Left ventricle myocardium inferior (tissue), 1 donor: ENCODE results near the gene SLC12A4. TPM values are rescaled to one million over a fixed set of nuclear protein-coding genes. Genes with fewer than 3 reads are reported as not detected.

Experiments
- DNase-seq: peaks from one replicate; pipeline ENCODE4 v3.0.0-alpha.2; 2020
- H3K27ac ChIP-seq: fragments of 200-600 bp; replicated peaks from 2 replicates; pipeline ENCODE4 v1.8.0; 2021
- H3K27me3 ChIP-seq: fragments of 200-600 bp; 2 replicates; pipeline ENCODE4 v1.8.0; 2021; ENCODE audit warnings: low read depth
- H3K36me3 ChIP-seq: fragments of 200-600 bp; 2 replicates; pipeline ENCODE4 v1.8.0; 2021
- H3K4me1 ChIP-seq: fragments of 200-600 bp; 2 replicates; pipeline ENCODE4 v1.8.0; 2021
- H3K4me3 ChIP-seq: fragments of 200-600 bp; 2 replicates; pipeline ENCODE4 v1.8.0; 2021; ENCODE audit warnings: mild to moderate bottlenecking, moderate library complexity
- H3K9me3 ChIP-seq: fragments of 200-600 bp; replicated peaks from 2 replicates; pipeline ENCODE4 v1.8.0; 2021
- CTCF ChIP-seq: fragments of 200-600 bp; IDR thresholded peaks from 2 replicates; pipeline ENCODE4 v1.8.0; 2021; ENCODE audit warnings: antibody characterized with exemption, mild to moderate bottlenecking, borderline replicate concordance
- intact Hi-C: fragments of 100-400 bp; cut with micrococcal nuclease; formaldehyde crosslinking; loops from one replicate; pipeline ENCODE4 v1.11.0; 2022
- total RNA-seq: library from RNA; stranded (reverse); fragmentation: NEBNext Ultra II Directional; extraction: Animal tissue kit (Norgen Biotek cat#: 25700); gene quantifications from one replicate; pipeline ENCODE4 v1.2.1, GENCODE V29; 2021
- donor health status: DM: no; HTN: yes; CAD: no; lungs with severe emphysema.

Gene SLC12A4
- total RNA-seq, 1 donor from 2014 or later = 79.2 TPM

- TF ChIP-seq CTCF = no peak
- H3K27me3 ChIP-seq = no peaks in the 10 kb centered on the region
- H3K36me3 ChIP-seq = no peaks in the 10 kb centered on the region
- intact Hi-C loops = no loop called here
- no peak overlapping the region for H3K27ac ChIP-seq
- no peak overlapping the region for H3K4me3 ChIP-seq
- peaks cover 37% of the 10 kb centered on the region for H3K4me1 ChIP-seq
- no peaks in the 10 kb centered on the region for H3K9me3 ChIP-seq
- DNase-seq = no peak
Observed at GRCh38 chr16:67989322-67990017, 21.0 kb upstream of the SLC12A4 start.

- intact Hi-C loops = no loop called here
- Histone ChIP-seq H3K27me3 (no peaks in the 10 kb centered on the region), H3K36me3 (no peaks in the 10 kb centered on the region), H3K4me3 (no peak overlapping the region), H3K4me1 (peaks cover 41% of the 10 kb centered on the region), H3K9me3 (no peaks in the 10 kb centered on the region), H3K27ac (no peak overlapping the region)
- DNase-seq = no peak
- TF ChIP-seq CTCF = no peak
Observed at GRCh38 chr16:67988675-67989074, 20.2 kb upstream of the SLC12A4 start.

- no peak for DNase-seq
Observed at GRCh38 chr16:67987460-67988160, 19.2 kb upstream of the SLC12A4 start.

GRCh38 chr16:67986949-67987348, 18.5 kb upstream of the SLC12A4 start:
- Histone ChIP-seq H3K27me3 (no peaks in the 10 kb centered on the region), H3K9me3 (no peaks in the 10 kb centered on the region), H3K36me3 (no peaks in the 10 kb centered on the region), H3K27ac (peak overlapping the region; percentile 66), H3K4me1 (peaks cover 38% of the 10 kb centered on the region), H3K4me3 (no peak overlapping the region)
- intact Hi-C loops = no loop called here
- no peak for TF ChIP-seq CTCF
- no peak for DNase-seq

More at GRCh38 chr16:67987460-67988160, 19.2 kb upstream of the SLC12A4 start:
- H3K27me3 ChIP-seq = no peaks in the 10 kb centered on the region
- H3K4me1 ChIP-seq = peaks cover 40% of the 10 kb centered on the region
- H3K4me3 ChIP-seq = no peak overlapping the region
- peak overlapping the region; percentile 66 for H3K27ac ChIP-seq
- H3K9me3 ChIP-seq = no peaks in the 10 kb centered on the region
- H3K36me3 ChIP-seq = no peaks in the 10 kb centered on the region
- TF ChIP-seq CTCF = no peak
- intact Hi-C loops = no loop called here

- Histone ChIP-seq H3K36me3 (no peaks in the 10 kb centered on the region), H3K27me3 (peaks cover 10% of the 10 kb centered on the region), H3K9me3 (no peaks in the 10 kb centered on the region), H3K4me1 (peaks cover 41% of the 10 kb centered on the region), H3K4me3 (no peak overlapping the region), H3K27ac (no peak overlapping the region)
- intact Hi-C loops = no loop called here
- TF ChIP-seq CTCF = no peak
- no peak for DNase-seq
Observed at GRCh38 chr16:67982011-67982696, 13.7 kb upstream of the SLC12A4 start.
